HG03045 (cell line): ENCODE data around the gene IFT88.

Experiments
- ATAC-seq: cut with Tn5 transposase; IDR thresholded peaks from one replicate; pipeline ENCODE4 v1.9.1; 2021; ENCODE audit warnings: mild to moderate bottlenecking, moderate library complexity; ENCODE audit not compliant: unreplicated experiment

IFT88 gene

GRCh38 chr13:20565115-20565736 is 1.7 kb upstream of the IFT88 start:
- no peak for ATAC-seq

- ATAC-seq: no peak
These were observed 474 bp upstream of the IFT88 start for GRCh38 chr13:20566468-20566897.

GRCh38 chr13:20567881-20568528 is 1.0 kb downstream of the IFT88 start:
- no peak for ATAC-seq

GRCh38 chr13:20570517-20570916 is 3.6 kb downstream of the IFT88 start:
- no peak for ATAC-seq

GRCh38 chr13:20571676-20572075 is 4.7 kb downstream of the IFT88 start:
- ATAC-seq: no peak

- ATAC-seq: no peak
These were observed 6.2 kb downstream of the IFT88 start for GRCh38 chr13:20573186-20573585.

GRCh38 chr13:20573636-20574035 is 6.7 kb downstream of the IFT88 start:
- ATAC-seq: no peak

GRCh38 chr13:20579191-20579590 is 12.2 kb downstream of the IFT88 start:
- ATAC-seq: no peak

- no peak for ATAC-seq
These were observed 13.3 kb downstream of the IFT88 start for GRCh38 chr13:20580257-20580656.

GRCh38 chr13:20582026-20582425 is 15.1 kb downstream of the IFT88 start:
- no peak for ATAC-seq

- no peak for ATAC-seq
These were observed 16.9 kb downstream of the IFT88 start for GRCh38 chr13:20583803-20584293.

GRCh38 chr13:20585371-20585770 is 18.4 kb downstream of the IFT88 start:
- no peak for ATAC-seq

GRCh38 chr13:20588529-20589110 is 21.7 kb downstream of the IFT88 start:
- no peak for ATAC-seq

- ATAC-seq: no peak
These were observed 23.6 kb downstream of the IFT88 start for GRCh38 chr13:20590561-20590960.

GRCh38 chr13:20592606-20593005 is 25.6 kb downstream of the IFT88 start:
- ATAC-seq: no peak

GRCh38 chr13:20594280-20594679 is 27.3 kb downstream of the IFT88 start:
- no peak for ATAC-seq

- no peak for ATAC-seq
These were observed 40.1 kb downstream of the IFT88 start for GRCh38 chr13:20607015-20607414.

GRCh38 chr13:20608438-20609020 is 41.6 kb downstream of the IFT88 start:
- ATAC-seq: no peak

- no peak for ATAC-seq
These were observed 42.2 kb downstream of the IFT88 start for GRCh38 chr13:20609145-20609544.

- ATAC-seq: no peak
These were observed 43.0 kb downstream of the IFT88 start for GRCh38 chr13:20610006-20610405.

- ATAC-seq: no peak
These were observed 49.3 kb downstream of the IFT88 start for GRCh38 chr13:20616059-20616797.
